ENCODE data around the gene DNAAF5. TPM values are rescaled to one million over a fixed set of nuclear protein-coding genes. Genes with fewer than 3 reads are reported as not detected.

The DNAAF5 gene
- total RNA-seq, 1 donor from 2014 or later: 15.8 TPM

- DNase-seq (no peak), ATAC-seq (peak; percentile 35)
- H3K4me1 ChIP-seq: peaks cover 25% of the 10 kb centered on the region
- TF ChIP-seq CTCF (IDR thresholded peaks at IDR 0.05): no peak
- H3K27ac ChIP-seq: peak overlapping the region; percentile 21
- no peaks in the 10 kb centered on the region for H3K36me3 ChIP-seq
- intact Hi-C loops (cut with DNase I): no loop called here
- H3K27me3 ChIP-seq: no peaks in the 10 kb centered on the region
- H3K4me3 ChIP-seq: no peak overlapping the region
- no peaks in the 10 kb centered on the region for H3K9me3 ChIP-seq
These were observed 97.2 kb downstream of the DNAAF5 start for GRCh38 chr7:823649-824048.

- no peak overlapping the region for H3K4me3 ChIP-seq
- DNase-seq: no peak
- H3K4me1 ChIP-seq: peaks cover 25% of the 10 kb centered on the region
- TF ChIP-seq CTCF (IDR thresholded peaks at IDR 0.05): no peak
- ATAC-seq: no peak
- H3K27me3 ChIP-seq: no peaks in the 10 kb centered on the region
- no peaks in the 10 kb centered on the region for H3K36me3 ChIP-seq
- H3K27ac ChIP-seq: peak overlapping the region; percentile 21
- no peaks in the 10 kb centered on the region for H3K9me3 ChIP-seq
- intact Hi-C loops (cut with DNase I): no loop called here
These were observed 97.6 kb downstream of the DNAAF5 start for GRCh38 chr7:824081-824480.

DNA sequence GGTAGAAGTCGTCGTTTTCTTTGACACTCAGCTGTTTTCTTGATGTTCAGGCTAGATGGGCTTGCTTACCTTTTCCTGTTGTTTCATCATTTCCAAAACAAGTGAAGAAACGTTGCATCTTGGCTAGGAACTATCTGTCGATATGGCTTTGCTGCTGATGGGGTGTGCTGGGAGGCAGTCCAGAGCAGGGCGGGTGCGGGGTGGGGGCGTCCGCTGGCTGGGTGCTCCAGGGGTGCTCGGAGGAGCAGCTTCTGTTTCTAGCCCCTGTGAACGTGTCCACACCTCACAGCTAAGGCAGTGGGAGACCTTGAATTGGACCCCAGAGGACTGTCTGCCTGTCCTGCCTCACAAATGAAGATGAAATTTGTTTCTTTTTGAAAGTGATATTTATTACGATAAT is 98.2 kb downstream of the DNAAF5 start:
- ATAC-seq (no peak), DNase-seq (no peak)
- TF ChIP-seq CTCF (IDR thresholded peaks at IDR 0.05): no peak
- H3K27me3 ChIP-seq: no peaks in the 10 kb centered on the region
- peak overlapping the region; percentile 18 for H3K27ac ChIP-seq
- no peak overlapping the region for H3K4me3 ChIP-seq
- intact Hi-C loops (cut with DNase I): no loop called here
- H3K36me3 ChIP-seq: no peaks in the 10 kb centered on the region
- H3K9me3 ChIP-seq: no peaks in the 10 kb centered on the region
- peaks cover 25% of the 10 kb centered on the region for H3K4me1 ChIP-seq

- H3K36me3 ChIP-seq: no peaks in the 10 kb centered on the region
- ATAC-seq (no peak), DNase-seq (no peak)
- peak overlapping the region; percentile 65 for H3K27ac ChIP-seq
- TF ChIP-seq CTCF (IDR thresholded peaks at IDR 0.05): no peak
- peaks cover 26% of the 10 kb centered on the region for H3K4me1 ChIP-seq
- H3K27me3 ChIP-seq: no peaks in the 10 kb centered on the region
- H3K9me3 ChIP-seq: no peaks in the 10 kb centered on the region
- intact Hi-C loops (cut with DNase I): no loop called here
- H3K4me3 ChIP-seq: no peak overlapping the region
These were observed 98.9 kb downstream of the DNAAF5 start for GRCh38 chr7:825386-825785.

GRCh38 chr7:826230-826917 is 99.9 kb downstream of the DNAAF5 start:
- Histone ChIP-seq H3K27ac (peak overlapping the region; percentile 65), H3K9me3 (no peaks in the 10 kb centered on the region), H3K4me3 (no peak overlapping the region), H3K36me3 (no peaks in the 10 kb centered on the region), H3K4me1 (peaks cover 30% of the 10 kb centered on the region), H3K27me3 (no peaks in the 10 kb centered on the region)
- no peak for TF ChIP-seq CTCF (IDR thresholded peaks at IDR 0.05)
- intact Hi-C loops (cut with DNase I): no loop called here
- DNase-seq (no peak), ATAC-seq (no peak)

Measured in upper lobe of right lung (tissue), 1 donor.